Suppressor macrophage (primary cell): ENCODE results near the gene HPCAL1.

Experiments
- DNase-seq, 4 experiments: peaks; one replicate each; pipeline ENCODE4 v3.0.0-alpha.2; 2020 to 2022

HPCAL1 gene

GRCh38 chr2:10324095-10324832, 21.6 kb downstream of the HPCAL1 start:
- DNase-seq, result no peak

GRCh38 chr2:10325278-10326145, 22.8 kb downstream of the HPCAL1 start:
- DNase-seq, result peak in 1 of 4 experiments; percentile 36

- DNase-seq, result no peak
These were observed 23.5 kb downstream of the HPCAL1 start for GRCh38 chr2:10326151-10326616.

- no peak for DNase-seq
These were observed 24.2 kb downstream of the HPCAL1 start for GRCh38 chr2:10326707-10327594.

- no peak for DNase-seq
These were observed 25.4 kb downstream of the HPCAL1 start for GRCh38 chr2:10327896-10328669.

GRCh38 chr2:10328670-10329579, 26.2 kb downstream of the HPCAL1 start:
- no peak for DNase-seq

GRCh38 chr2:10329580-10329879, 26.8 kb downstream of the HPCAL1 start:
- no peak for DNase-seq

GRCh38 chr2:10329880-10330699, 27.4 kb downstream of the HPCAL1 start:
- DNase-seq, result peak in 3 of 4 experiments; percentile 34 to 43 (median 42)

GRCh38 chr2:10330700-10331026, 28.0 kb downstream of the HPCAL1 start:
- no peak for DNase-seq

- peak; percentile 75 to 89 (median 86) for DNase-seq
These were observed 28.5 kb downstream of the HPCAL1 start for GRCh38 chr2:10331027-10331701.

- DNase-seq, result peak; percentile 87 to 96 (median 94)
These were observed 29.1 kb downstream of the HPCAL1 start for GRCh38 chr2:10331702-10332401.

- DNase-seq, result peak in 1 of 4 experiments; percentile 26
These were observed 29.9 kb downstream of the HPCAL1 start for GRCh38 chr2:10332402-10333246.

- peak; percentile 65 to 82 (median 80) for DNase-seq
These were observed 30.5 kb downstream of the HPCAL1 start for GRCh38 chr2:10333247-10333613.

GRCh38 chr2:10333966-10334365, 31.3 kb downstream of the HPCAL1 start:
- DNase-seq, result no peak

- no peak for DNase-seq
These were observed 32.5 kb downstream of the HPCAL1 start for GRCh38 chr2:10335046-10335840.

GRCh38 chr2:10336283-10336682, 33.6 kb downstream of the HPCAL1 start:
- DNase-seq, result no peak
